ENCODE measurements around the gene PBX1.

DNA sequence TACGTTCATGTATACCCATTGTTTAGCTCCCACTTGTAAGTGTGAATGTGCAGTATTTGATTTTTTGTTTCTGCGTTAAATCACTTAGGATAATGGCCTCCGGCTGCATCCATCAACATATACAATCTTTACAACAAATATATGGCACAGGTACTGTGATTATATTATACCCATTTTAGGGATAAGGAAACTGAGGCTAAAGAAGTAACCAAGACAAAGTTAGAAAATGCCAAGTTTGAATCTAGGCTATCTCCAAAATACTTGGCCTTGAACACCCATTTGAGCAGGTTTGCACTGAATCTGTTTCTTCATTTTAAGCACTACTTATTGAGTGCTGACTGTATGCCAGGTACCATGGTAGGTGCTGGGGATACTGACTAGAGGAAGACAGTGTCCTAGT, 149.6 kb downstream of the PBX1 start:
- TF ChIP-seq, protein P1, sequence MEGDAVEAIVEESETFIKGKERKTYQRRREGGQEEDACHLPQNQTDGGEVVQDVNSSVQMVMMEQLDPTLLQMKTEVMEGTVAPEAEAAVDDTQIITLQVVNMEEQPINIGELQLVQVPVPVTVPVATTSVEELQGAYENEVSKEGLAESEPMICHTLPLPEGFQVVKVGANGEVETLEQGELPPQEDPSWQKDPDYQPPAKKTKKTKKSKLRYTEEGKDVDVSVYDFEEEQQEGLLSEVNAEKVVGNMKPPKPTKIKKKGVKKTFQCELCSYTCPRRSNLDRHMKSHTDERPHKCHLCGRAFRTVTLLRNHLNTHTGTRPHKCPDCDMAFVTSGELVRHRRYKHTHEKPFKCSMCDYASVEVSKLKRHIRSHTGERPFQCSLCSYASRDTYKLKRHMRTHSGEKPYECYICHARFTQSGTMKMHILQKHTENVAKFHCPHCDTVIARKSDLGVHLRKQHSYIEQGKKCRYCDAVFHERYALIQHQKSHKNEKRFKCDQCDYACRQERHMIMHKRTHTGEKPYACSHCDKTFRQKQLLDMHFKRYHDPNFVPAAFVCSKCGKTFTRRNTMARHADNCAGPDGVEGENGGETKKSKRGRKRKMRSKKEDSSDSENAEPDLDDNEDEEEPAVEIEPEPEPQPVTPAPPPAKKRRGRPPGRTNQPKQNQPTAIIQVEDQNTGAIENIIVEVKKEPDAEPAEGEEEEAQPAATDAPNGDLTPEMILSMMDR (IDR thresholded peaks at IDR 0.05) = no peak
- no peak for TF ChIP-seq EP300 (IDR thresholded peaks at IDR 0.05)
- TF ChIP-seq POLR2AphosphoS5 (IDR thresholded peaks at IDR 0.05) = no peak
- TF ChIP-seq POLR2A (IDR thresholded peaks at IDR 0.05) = no peak
